ACHN (cell line): Measurements from ENCODE around the gene ZNF609.

Experiments
- DNase-seq: peaks from one replicate; pipeline ENCODE4 v3.0.0-alpha.2; 2015
- in situ Hi-C: cut with HindIII; loops from 2 replicates; pipeline ENCODE4 v1.10.0; 2017; ENCODE audit warnings: low sequenced_read_pairs, low pct_ligation_motif_present, low pct_unique_long_range_greater_than_20kb

The ZNF609 gene

GRCh38 chr15:64460206-64460723 lies at the start of gene ZNF609:
Gene ZNF609 (plus strand): TSS chr15:64460578. CDS start chr15:64499420, 38,842 bp downstream.
- DNase-seq: peak; percentile 93
- in situ Hi-C loops: no loop called here

GRCh38 chr15:64412216-64412615 lies 48.2 kb upstream of the ZNF609 start:
- in situ Hi-C loops: no loop called here
- no peak for DNase-seq

- in situ Hi-C loops: no loop called here
- no peak for DNase-seq
Observed at GRCh38 chr15:64422697-64423096, 37.7 kb upstream of the ZNF609 start.

GRCh38 chr15:64423970-64424369 lies 36.4 kb upstream of the ZNF609 start:
- in situ Hi-C loops: no loop called here

GRCh38 chr15:64425221-64425620 lies 35.2 kb upstream of the ZNF609 start:
- no peak for DNase-seq
- in situ Hi-C loops: no loop called here

More at GRCh38 chr15:64423970-64424369, 36.4 kb upstream of the ZNF609 start:
- DNase-seq: no peak

GRCh38 chr15:64426845-64427465 lies 33.4 kb upstream of the ZNF609 start:
- in situ Hi-C loops: no loop called here
- peak; percentile 45 for DNase-seq

- in situ Hi-C loops: no loop called here
- no peak for DNase-seq
Observed at GRCh38 chr15:64429448-64429847, 30.9 kb upstream of the ZNF609 start.

GRCh38 chr15:64430000-64430735 lies 30.2 kb upstream of the ZNF609 start:
- no peak for DNase-seq
- in situ Hi-C loops: no loop called here

- in situ Hi-C loops: no loop called here
- no peak for DNase-seq
Observed at GRCh38 chr15:64437982-64438381, 22.4 kb upstream of the ZNF609 start.

GRCh38 chr15:64438653-64439447 lies 21.5 kb upstream of the ZNF609 start:
- no peak for DNase-seq
- in situ Hi-C loops: no loop called here

- in situ Hi-C loops: no loop called here
- no peak for DNase-seq
Observed at GRCh38 chr15:64441852-64442251, 18.5 kb upstream of the ZNF609 start.

- no peak for DNase-seq
- in situ Hi-C loops: no loop called here
Observed at GRCh38 chr15:64443016-64443415, 17.4 kb upstream of the ZNF609 start.

GRCh38 chr15:64443747-64444621 lies 16.4 kb upstream of the ZNF609 start:
- in situ Hi-C loops: no loop called here
- peak; percentile 77 for DNase-seq

- in situ Hi-C loops: no loop called here
Observed at GRCh38 chr15:64444836-64445235, 15.5 kb upstream of the ZNF609 start.

GRCh38 chr15:64447536-64448315 lies 12.7 kb upstream of the ZNF609 start:
- DNase-seq: no peak
- in situ Hi-C loops: no loop called here

More at GRCh38 chr15:64444836-64445235, 15.5 kb upstream of the ZNF609 start:
- no peak for DNase-seq

GRCh38 chr15:64452988-64453688 lies 7.2 kb upstream of the ZNF609 start:
- in situ Hi-C loops: no loop called here
- DNase-seq: no peak

- DNase-seq: no peak
- in situ Hi-C loops: no loop called here
Observed at GRCh38 chr15:64453689-64454037, 6.7 kb upstream of the ZNF609 start.
